HG03442 (cell line): ENCODE results near the gene ZNF365.
"Not testable (repeated sequence)": the region's sequence is repeated elsewhere in the genome, so short reads cannot be mapped to it uniquely, and the experiment has no call there.

ENCODE experiments used
- ATAC-seq: cut with Tn5 transposase; IDR thresholded peaks from one replicate; pipeline ENCODE4 v1.9.1; 2021; ENCODE audit warnings: mild to moderate bottlenecking, moderate library complexity; ENCODE audit not compliant: unreplicated experiment

The ZNF365 gene

GRCh38 chr10:62373995-62374861, at the start of gene ZNF365:
TSS of gene ZNF365 (plus strand) at chr10:62374369. CDS start at chr10:62376194, 1,825 bp downstream.
- no peak for ATAC-seq

DNA sequence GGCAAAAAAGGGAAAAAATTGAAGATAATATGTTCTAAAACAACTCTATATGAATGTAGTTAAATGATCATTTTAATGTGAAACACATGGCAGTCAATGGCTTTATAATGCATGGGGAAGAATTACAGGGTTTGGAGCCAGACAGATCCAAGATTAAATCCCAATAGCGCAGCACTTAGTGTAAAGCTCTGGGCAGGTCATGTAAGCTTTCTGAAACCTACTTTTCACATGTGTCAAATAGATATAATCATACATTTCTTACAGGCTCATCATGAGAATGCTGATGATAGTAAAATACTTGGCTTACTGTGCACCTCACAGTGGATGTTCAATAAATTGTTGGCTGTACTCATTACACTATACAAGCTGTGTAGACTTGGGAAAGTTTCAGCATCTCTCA, 48.0 kb upstream of the ZNF365 start:
- ATAC-seq = no peak

GRCh38 chr10:62327885-62328284, 46.3 kb upstream of the ZNF365 start:
- no peak for ATAC-seq

DNA sequence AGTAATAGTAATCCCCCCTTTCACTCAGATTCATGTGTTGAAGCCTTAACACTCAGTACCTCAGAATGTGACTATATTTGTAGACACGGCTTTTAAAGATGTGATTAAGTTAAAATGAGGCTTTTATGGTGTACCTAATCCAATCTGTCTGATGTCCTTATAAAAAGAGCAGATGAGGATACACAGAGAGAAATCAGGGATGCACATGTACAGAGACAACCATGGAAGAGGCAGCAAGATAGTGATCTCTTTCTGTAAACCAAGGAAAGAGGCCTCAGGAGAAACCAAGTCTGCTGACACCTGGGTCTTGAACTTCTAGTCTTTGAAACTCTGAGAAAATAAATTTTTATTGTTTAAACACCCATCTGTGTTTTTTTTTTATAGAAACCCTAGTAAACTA, 44.0 kb upstream of the ZNF365 start:
- ATAC-seq = no peak

GRCh38 chr10:62332406-62332805, 41.8 kb upstream of the ZNF365 start:
- no peak for ATAC-seq

- no peak for ATAC-seq
These were observed 40.9 kb upstream of the ZNF365 start for GRCh38 chr10:62333135-62333889.

DNA sequence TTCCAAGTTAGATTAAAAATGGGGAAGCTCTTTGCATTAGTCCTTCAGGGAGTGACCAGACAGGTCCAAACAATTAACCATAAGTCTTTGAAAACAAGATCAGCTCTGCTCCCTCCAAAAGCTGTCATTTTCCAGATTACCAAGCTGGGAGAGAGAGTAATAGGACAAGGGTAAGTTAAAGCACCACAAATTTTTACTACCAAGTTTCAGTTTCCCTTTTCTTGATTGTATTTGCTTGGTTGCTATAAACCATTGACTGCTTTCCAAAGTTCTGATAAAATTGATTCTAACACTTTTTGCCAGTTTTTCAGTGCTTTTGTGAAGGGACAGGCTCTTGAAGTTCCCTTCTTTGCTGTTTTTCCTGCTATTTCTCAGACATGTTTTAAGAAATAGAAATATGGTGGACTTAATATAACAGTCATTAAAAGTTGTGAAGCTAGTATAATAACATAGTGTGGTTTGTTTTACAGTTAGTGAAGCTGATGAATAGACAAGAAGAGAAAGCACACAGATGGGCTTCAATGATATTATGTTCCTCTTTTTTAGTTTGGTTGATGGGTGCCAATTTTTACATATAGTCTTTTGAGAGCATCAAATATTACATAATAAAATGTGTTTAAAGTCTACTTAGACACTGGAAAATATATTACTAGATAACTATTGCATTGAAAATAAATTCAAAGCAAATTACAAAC, 40.0 kb upstream of the ZNF365 start:
- ATAC-seq = no peak

DNA sequence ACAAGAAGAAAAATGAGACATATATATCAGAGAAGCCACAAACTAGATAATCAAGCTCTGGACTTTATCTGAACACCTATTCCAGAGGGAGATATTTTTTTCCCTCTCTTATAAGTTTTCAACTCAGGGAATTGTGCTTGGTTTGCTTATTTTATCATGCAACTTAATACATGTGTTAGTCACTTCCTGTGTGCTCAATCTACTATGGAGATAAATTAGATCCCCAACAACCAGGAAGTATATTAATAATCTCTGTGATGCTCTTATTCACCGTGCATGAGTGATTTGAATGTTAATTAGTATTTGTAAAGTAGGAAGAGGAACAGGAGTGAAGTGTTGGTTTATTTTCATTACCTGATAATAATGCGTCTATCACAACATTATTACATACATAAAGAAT, 38.8 kb upstream of the ZNF365 start:
- ATAC-seq = no peak

DNA sequence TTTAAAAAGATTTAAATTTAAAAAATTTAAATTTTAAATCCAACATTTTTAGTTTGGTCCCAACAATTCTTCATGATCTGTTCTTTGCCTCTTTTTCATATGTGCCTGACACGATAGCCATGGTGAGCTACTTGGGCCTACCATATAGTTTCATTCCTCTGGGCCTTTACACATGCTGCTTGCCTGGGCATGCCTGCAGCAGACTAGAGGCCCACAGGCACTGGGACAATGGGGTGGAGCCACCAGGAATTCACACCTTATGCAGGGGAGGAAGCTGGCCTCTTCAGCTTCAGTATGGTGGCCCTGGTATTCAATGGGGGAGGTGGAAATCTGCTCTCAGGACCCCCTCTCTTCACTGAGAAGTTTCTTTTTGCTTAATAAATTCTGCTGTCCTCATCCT, 37.8 kb upstream of the ZNF365 start:
- ATAC-seq = no peak

- ATAC-seq = no peak
These were observed 32.8 kb upstream of the ZNF365 start for GRCh38 chr10:62341419-62341818.

DNA sequence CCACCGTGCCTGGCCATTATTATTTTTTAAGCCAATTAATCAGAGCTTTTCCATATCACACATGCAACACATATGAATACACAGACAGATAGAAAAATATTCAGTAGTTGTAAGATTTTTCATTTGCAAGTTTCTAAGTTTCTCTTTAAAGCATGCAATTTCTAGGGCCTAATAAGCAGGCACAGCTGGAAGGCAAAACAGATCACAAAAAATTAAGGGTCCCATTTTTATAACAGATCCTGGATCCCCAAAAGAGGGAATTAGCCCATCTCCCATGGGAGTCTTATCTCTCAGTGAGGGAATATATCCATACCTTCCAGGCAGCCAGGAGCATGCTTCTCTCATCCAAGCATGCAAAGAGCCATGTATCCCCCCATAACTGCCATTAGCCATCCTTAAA, 31.2 kb upstream of the ZNF365 start:
- no peak for ATAC-seq

DNA sequence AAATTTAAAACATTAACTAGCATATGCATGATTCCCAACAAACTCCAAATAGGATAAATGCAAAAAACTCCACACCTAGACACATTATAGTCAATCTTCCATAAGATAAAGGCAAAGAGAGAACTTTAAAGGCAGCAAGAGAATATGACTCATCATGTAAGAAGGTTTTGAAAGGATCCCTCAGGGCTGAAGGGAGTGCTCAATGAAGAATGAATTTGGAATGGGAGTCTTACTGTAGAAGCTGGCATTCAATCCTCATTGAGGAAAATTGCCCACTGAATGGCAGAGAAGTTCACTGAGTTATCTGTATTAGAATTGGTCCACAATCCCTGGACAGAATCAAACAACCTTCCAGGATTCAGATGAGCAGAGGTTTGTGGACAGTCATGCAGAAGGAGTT, 26.1 kb upstream of the ZNF365 start:
- no peak for ATAC-seq

DNA sequence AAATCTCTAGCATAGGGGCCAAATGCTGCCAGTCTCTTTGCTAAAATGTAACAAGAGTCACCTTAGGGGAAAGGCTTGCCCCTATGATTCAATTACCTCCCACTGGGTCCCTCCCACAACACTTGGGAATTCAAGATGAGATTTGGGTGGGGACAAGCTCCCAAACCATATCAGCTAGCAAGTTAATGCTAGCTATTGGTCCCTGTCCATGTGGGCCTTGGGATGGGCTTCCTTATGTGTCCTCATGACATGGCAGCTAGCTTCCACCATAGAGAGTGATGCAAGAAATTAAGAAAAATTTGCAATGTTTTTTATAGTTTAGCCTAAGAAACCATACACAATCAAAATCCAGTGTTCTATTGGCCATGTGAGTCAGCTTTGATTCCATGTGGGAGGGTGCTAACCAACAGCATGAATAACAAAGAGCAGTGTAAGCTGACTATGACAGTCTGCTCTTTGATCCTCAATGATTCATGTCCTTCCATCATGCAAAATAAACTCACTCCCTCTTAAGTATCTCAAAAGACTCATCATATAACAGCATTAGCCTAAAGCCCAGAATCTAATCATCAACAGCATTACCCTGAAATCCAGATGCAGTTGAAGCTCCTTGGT, 21.7 kb upstream of the ZNF365 start:
- no peak for ATAC-seq

GRCh38 chr10:62354916-62355315, 19.3 kb upstream of the ZNF365 start:
- no peak for ATAC-seq

DNA sequence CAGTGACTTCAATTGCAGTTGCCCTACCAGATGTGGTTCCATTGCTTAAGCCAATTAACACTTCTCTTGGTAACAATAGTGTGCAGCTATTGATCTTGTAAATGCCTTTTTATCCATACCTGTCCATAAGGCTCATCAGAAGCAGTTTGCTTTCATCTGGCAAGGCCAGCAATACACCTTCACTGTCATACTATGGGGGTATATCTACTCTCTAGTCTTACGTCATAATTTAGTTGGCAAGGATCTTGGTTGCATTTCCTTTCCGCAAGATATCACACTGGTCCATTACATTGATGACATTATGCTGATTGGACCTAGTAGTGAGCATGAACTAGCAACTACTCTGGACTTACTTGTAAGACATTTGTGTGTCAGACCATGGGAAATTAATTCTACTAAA, 17.7 kb upstream of the ZNF365 start:
- no peak for ATAC-seq

- not testable (repeated sequence) for ATAC-seq
These were observed 16.0 kb upstream of the ZNF365 start for GRCh38 chr10:62358151-62358550.

DNA sequence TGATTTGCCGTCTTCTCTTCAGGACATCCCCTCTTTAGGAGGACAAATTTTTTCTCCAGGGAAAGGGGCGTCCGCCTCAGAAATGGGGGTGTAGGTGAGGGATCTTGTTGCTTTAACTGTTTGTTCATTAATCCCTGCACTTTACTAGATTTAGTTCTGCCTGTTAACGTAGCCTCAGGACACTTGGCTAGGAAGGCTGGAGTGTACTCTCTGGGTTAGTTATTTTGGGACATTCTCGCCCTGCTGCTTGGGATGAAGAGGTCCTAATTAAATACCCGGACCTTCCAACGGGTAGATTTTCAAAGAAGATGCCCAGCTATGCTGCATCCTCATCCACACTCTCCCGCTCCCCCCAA, 552 bp upstream of the ZNF365 start:
- ATAC-seq = no peak

DNA sequence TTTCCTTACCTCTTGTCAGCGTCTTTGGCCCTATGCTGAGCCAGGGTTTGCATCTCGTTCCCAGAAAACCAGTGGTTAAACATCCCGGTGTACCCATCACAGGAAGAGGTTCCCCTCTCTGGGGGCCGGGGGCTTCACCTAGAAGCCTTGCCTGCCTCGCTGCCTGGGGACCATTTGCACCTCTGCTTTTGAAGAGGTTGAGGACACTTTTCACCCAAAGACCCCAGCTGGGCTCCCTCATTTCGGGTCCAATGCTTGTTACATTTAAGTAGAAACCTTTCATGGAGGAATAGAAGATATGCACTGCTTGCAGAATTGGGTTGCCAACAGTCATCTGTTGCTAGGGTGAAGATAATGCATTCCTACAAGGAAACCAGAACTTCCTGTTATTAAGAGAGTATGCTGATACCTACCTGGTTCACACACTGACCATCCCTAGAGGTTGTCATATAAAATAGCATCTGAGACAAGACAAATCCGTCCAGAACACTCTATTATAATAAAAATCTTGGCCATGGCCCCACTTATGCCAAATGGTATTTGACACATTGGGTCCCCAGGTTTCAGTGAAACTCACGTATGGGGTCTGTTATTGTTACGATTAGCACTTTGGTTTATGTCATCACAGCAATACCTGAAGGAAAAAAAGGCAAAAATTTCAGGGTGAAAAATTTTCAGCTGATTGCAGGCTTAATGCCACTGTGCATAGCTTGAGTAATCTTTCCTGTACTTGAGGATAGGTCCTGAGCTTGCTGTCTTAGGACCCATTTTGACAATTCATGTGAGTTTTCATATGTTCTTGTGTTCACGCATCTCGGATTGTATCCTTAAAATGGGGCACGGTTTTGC, 917 bp downstream of the ZNF365 start:
- ATAC-seq = no peak

- no peak for ATAC-seq
These were observed 2.2 kb downstream of the ZNF365 start for GRCh38 chr10:62376071-62377025.
